Hepatocyte (in vitro differentiated cells): Measurements from ENCODE around the gene CARD19.

Experiments
- EZH2phosphoT487 ChIP-seq: fragments of 200-600 bp; sonication (generic); IDR thresholded peaks from one replicate; pipeline ENCODE4 v1.6.1; 2018; ENCODE audit warnings: antibody characterized with exemption, mild to moderate bottlenecking, low read depth, moderate library complexity; ENCODE audit not compliant: unreplicated experiment, severe bottlenecking
- TF ChIP-seq, protein P1 (sequence below): fragments of 200-600 bp; sonication (generic); IDR thresholded peaks from 2 replicates; pipeline ENCODE4 v1.5.1; 2016; ENCODE audit warnings: antibody characterized with exemption, mild to moderate bottlenecking; ENCODE audit not compliant: poor library complexity

DNA sequence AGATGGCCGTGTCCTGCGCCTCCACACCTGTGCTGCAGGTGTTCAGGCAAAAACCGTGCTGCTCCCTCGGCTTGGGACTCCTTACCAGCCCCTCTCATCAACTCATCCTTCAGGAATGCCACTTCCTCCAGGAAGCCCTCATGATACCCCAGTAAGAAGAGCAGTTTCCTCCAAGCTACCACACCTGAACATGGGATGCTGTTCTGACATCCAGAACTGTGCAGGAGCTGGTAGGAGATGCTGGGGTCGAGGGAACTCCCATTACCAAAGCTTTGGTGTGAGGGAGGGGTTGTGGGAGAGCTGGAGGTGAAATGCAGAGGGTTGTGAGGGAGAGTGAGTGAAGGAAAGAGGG lies 18.9 kb downstream of the CARD19 start:
- TF ChIP-seq EZH2phosphoT487 = no peak
- TF ChIP-seq, protein P1, sequence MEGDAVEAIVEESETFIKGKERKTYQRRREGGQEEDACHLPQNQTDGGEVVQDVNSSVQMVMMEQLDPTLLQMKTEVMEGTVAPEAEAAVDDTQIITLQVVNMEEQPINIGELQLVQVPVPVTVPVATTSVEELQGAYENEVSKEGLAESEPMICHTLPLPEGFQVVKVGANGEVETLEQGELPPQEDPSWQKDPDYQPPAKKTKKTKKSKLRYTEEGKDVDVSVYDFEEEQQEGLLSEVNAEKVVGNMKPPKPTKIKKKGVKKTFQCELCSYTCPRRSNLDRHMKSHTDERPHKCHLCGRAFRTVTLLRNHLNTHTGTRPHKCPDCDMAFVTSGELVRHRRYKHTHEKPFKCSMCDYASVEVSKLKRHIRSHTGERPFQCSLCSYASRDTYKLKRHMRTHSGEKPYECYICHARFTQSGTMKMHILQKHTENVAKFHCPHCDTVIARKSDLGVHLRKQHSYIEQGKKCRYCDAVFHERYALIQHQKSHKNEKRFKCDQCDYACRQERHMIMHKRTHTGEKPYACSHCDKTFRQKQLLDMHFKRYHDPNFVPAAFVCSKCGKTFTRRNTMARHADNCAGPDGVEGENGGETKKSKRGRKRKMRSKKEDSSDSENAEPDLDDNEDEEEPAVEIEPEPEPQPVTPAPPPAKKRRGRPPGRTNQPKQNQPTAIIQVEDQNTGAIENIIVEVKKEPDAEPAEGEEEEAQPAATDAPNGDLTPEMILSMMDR = no peak
